Fibroblast of lung (primary cell): ENCODE measurements around the gene ARPIN. TPM values are rescaled to one million over a fixed set of nuclear protein-coding genes. Genes with fewer than 3 reads are reported as not detected.

Experiments
- DNase-seq, 2 donors: peaks; one replicate each; pipeline versions ENCODE4 v3.0.0 to v3.0.0-alpha.2; 2010; ENCODE audit warnings: low read depth in 2 of 2
- H2AFZ ChIP-seq: 2 replicates; pipeline ENCODE4 v1.5.1; 2012; ENCODE audit warnings: low read length, control low read depth, inconsistent platforms
- H3K27ac ChIP-seq: 2 replicates; pipeline ENCODE4 v1.5.1; 2011; ENCODE audit warnings: low read length, control low read depth; ENCODE audit not compliant: insufficient read depth
- H3K27me3 ChIP-seq: 2 replicates; pipeline ENCODE4 v1.5.1; 2011; ENCODE audit warnings: mild to moderate bottlenecking, low read length; ENCODE audit not compliant: control insufficient read depth, insufficient read depth
- H3K36me3 ChIP-seq: 2 replicates; pipeline ENCODE4 v1.5.1; 2011; ENCODE audit warnings: low read length; ENCODE audit not compliant: control insufficient read depth, insufficient read depth
- H3K4me1 ChIP-seq: 2 replicates; pipeline ENCODE4 v1.5.1; 2011; ENCODE audit warnings: low read length; ENCODE audit not compliant: control insufficient read depth, insufficient read depth; ENCODE audit errors: extremely low read depth
- H3K4me2 ChIP-seq: 2 replicates; pipeline ENCODE4 v1.5.1; 2011; ENCODE audit warnings: low read length, control low read depth; ENCODE audit not compliant: insufficient read depth; ENCODE audit errors: extremely low read depth
- H3K4me3 ChIP-seq, 4 experiments: fragments of 200-600 bp in 1 of 4; sonication (generic) in 1 of 4; replicated peaks in 1 of 4; 2 replicates each; pipeline ENCODE4 v1.5.1; 2011 to 2016; ENCODE audit warnings: low read length in 4 of 4, low read depth in 3 of 4, mild to moderate bottlenecking in 3 of 4, control low read depth in 2 of 4, inconsistent platforms in 1 of 4, mixed read lengths in 1 of 4; ENCODE audit not compliant: insufficient read depth in 1 of 4; ENCODE audit errors: control extremely low read depth in 1 of 4
- H3K79me2 ChIP-seq: 2 replicates; pipeline ENCODE4 v1.5.1; 2012; ENCODE audit warnings: mild to moderate bottlenecking, low read length, inconsistent platforms; ENCODE audit not compliant: control insufficient read depth, insufficient read depth
- H3K9ac ChIP-seq: 2 replicates; pipeline ENCODE4 v1.5.1; 2011; ENCODE audit warnings: mild to moderate bottlenecking, low read length, control low read depth; ENCODE audit not compliant: insufficient read depth
- H3K9me3 ChIP-seq: 2 replicates; pipeline ENCODE4 v1.5.1; 2012; ENCODE audit warnings: low read depth, low read length; ENCODE audit not compliant: control insufficient read depth, insufficient read depth
- H4K20me1 ChIP-seq: 2 replicates; pipeline ENCODE4 v1.5.1; 2011; ENCODE audit warnings: low read length; ENCODE audit not compliant: control insufficient read depth, insufficient read depth; ENCODE audit errors: extremely low read depth
- EZH2 ChIP-seq: IDR thresholded peaks from 2 replicates; pipeline ENCODE4 v1.5.1; 2012; ENCODE audit warnings: low read length, control low read depth, mild to moderate bottlenecking; ENCODE audit errors: missing control alignments
- polyA plus RNA-seq, 2 donors: library from polyadenylated mRNA; depleted of rRNA in 1 of 2; stranded (reverse) in 1 of 2; unstranded in 1 of 2; fragments of >200 nt; gene quantifications; 2 replicates each; pipeline ENCODE4 v1.2.1, GENCODE V29; 2011 to 2012; ENCODE audit warnings: missing spikeins in 1 of 2
- total RNA-seq: library from RNA; depleted of rRNA; stranded (reverse); fragments of >200 nt; gene quantifications from 2 replicates; pipeline ENCODE4 v1.2.1, GENCODE V29; 2014
- TF ChIP-seq, protein P1 (sequence below), 2 donors: IDR thresholded peaks in 1 of 2; conservative IDR thresholded peaks in 1 of 2; 1 replicate in 1 of 2; 2 replicates in 1 of 2; pipeline ENCODE4 v1.5.1; 2011 to 2012; ENCODE audit warnings: low read length in 2 of 2, control low read depth in 1 of 2, inconsistent platforms in 1 of 2, low read depth in 1 of 2, mild to moderate bottlenecking in 1 of 2

Gene ARPIN
- total and polyA plus RNA-seq, 2 donors (not counting 1 experiment from before 2014, with no cell fraction given), result 13.2 to 13.4 TPM

DNA sequence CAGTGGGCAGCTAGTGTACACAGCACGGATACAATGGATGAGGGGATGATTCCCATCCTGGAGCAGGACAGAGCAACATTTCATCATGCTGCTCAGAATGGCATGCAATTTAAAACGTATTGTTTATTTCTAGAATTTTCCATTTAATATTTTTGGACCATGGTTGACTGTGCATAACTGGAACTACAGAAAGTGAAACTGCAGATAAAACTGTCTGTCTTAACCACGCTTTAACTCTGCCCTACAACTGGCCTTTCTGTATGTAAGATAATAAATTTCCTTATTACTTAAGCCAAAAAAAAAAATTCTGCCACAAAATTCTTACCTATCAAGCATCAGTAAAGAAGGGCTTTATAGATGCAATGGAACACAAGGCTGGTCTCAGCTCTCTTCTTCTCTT is 52.3 kb downstream of the ARPIN start:
- no peak overlapping the region for H3K27ac ChIP-seq
- H3K36me3 ChIP-seq, result no peaks in the 10 kb centered on the region
- no peaks in the 10 kb centered on the region for H3K4me1 ChIP-seq
- H3K4me2 ChIP-seq, result no peak overlapping the region
- no peak for DNase-seq
- H3K4me3 ChIP-seq, result no peak overlapping the region
- H2AFZ ChIP-seq, result no peak overlapping the region
- H3K79me2 ChIP-seq, result no peaks in the 10 kb centered on the region
- no peaks in the 10 kb centered on the region for H4K20me1 ChIP-seq
- no peak for TF ChIP-seq EZH2
- TF ChIP-seq, protein P1, sequence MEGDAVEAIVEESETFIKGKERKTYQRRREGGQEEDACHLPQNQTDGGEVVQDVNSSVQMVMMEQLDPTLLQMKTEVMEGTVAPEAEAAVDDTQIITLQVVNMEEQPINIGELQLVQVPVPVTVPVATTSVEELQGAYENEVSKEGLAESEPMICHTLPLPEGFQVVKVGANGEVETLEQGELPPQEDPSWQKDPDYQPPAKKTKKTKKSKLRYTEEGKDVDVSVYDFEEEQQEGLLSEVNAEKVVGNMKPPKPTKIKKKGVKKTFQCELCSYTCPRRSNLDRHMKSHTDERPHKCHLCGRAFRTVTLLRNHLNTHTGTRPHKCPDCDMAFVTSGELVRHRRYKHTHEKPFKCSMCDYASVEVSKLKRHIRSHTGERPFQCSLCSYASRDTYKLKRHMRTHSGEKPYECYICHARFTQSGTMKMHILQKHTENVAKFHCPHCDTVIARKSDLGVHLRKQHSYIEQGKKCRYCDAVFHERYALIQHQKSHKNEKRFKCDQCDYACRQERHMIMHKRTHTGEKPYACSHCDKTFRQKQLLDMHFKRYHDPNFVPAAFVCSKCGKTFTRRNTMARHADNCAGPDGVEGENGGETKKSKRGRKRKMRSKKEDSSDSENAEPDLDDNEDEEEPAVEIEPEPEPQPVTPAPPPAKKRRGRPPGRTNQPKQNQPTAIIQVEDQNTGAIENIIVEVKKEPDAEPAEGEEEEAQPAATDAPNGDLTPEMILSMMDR (conservative IDR thresholded peaks at IDR 0.05 in 1 of 2, IDR thresholded peaks at IDR 0.05 in 1 of 2; ENCODE audit: low read depth in 1 of 2, low read length in 2 of 2), result no peak
- H3K9me3 ChIP-seq, result no peaks in the 10 kb centered on the region
- no peak overlapping the region for H3K9ac ChIP-seq
- H3K27me3 ChIP-seq, result no peaks in the 10 kb centered on the region

GRCh38 chr15:89858661-89859458 is 53.9 kb downstream of the ARPIN start:
- H3K36me3 ChIP-seq, result no peaks in the 10 kb centered on the region
- no peak for DNase-seq
- no peaks in the 10 kb centered on the region for H3K4me1 ChIP-seq
- H3K4me3 ChIP-seq, result no peak overlapping the region
- H3K4me2 ChIP-seq, result no peak overlapping the region
- H4K20me1 ChIP-seq, result no peaks in the 10 kb centered on the region
- TF ChIP-seq, protein P1 (conservative IDR thresholded peaks at IDR 0.05 in 1 of 2, IDR thresholded peaks at IDR 0.05 in 1 of 2; ENCODE audit: low read depth in 1 of 2, low read length in 2 of 2), result no peak
- TF ChIP-seq EZH2, result no peak
- H3K79me2 ChIP-seq, result no peaks in the 10 kb centered on the region
- no peaks in the 10 kb centered on the region for H3K27me3 ChIP-seq
- H3K9me3 ChIP-seq, result no peaks in the 10 kb centered on the region
- no peak overlapping the region for H3K27ac ChIP-seq
- H3K9ac ChIP-seq, result no peak overlapping the region
- H2AFZ ChIP-seq, result no peak overlapping the region

- H3K9ac ChIP-seq, result no peak overlapping the region
- TF ChIP-seq, protein P1 (conservative IDR thresholded peaks at IDR 0.05 in 1 of 2, IDR thresholded peaks at IDR 0.05 in 1 of 2; ENCODE audit: low read depth in 1 of 2, low read length in 2 of 2), result no peak
- no peak for TF ChIP-seq EZH2
- H4K20me1 ChIP-seq, result no peaks in the 10 kb centered on the region
- H3K36me3 ChIP-seq, result no peaks in the 10 kb centered on the region
- H2AFZ ChIP-seq, result no peak overlapping the region
- H3K79me2 ChIP-seq, result no peaks in the 10 kb centered on the region
- no peaks in the 10 kb centered on the region for H3K9me3 ChIP-seq
- no peak overlapping the region for H3K4me3 ChIP-seq
- no peaks in the 10 kb centered on the region for H3K4me1 ChIP-seq
- H3K27me3 ChIP-seq, result no peaks in the 10 kb centered on the region
- no peak for DNase-seq
- no peak overlapping the region for H3K27ac ChIP-seq
- no peak overlapping the region for H3K4me2 ChIP-seq
These were observed 55.1 kb downstream of the ARPIN start for GRCh38 chr15:89857673-89858072.
